Measurements from ENCODE around the gene CES1.
"Not testable (repeated sequence)": the region's sequence is repeated elsewhere in the genome, so short reads cannot be mapped to it uniquely, and the experiment has no call there.

- not testable (repeated sequence) for TF ChIP-seq CTCF (conservative IDR thresholded peaks at IDR 0.05; ENCODE audit: low read depth, low read length); EZH2 (IDR thresholded peaks at IDR 0.05; ENCODE audit: low read length, unreplicated experiment); EZH2phosphoT487 (IDR thresholded peaks at IDR 0.05; ENCODE audit: borderline replicate concordance, low read length)
These were observed 79.7 kb downstream of the CES1 start for GRCh38 chr16:55753145-55753631.

All from PC-3 (cell line).